Right cardiac atrium (tissue), 5 donors: ENCODE measurements around the gene CFDP1. TPM values are rescaled to one million over a fixed set of nuclear protein-coding genes. Genes with fewer than 3 reads are reported as not detected.
"Not testable (repeated sequence)": the region's sequence is repeated elsewhere in the genome, so short reads cannot be mapped to it uniquely, and the experiment has no call there.

Experiments
- ATAC-seq, 2 donors: fragments of 200-7000 bp; cut with Tn5 transposase; one replicate each; pipeline versions ENCODE4 v1.8.0 to v1.9.1; 2020; ENCODE audit warnings: moderate library complexity in 2 of 2, mild to moderate bottlenecking in 1 of 2
- DNase-seq, 3 donors: peaks; one replicate each; pipeline ENCODE4 v3.0.0-alpha.2; 2020
- H3K27ac ChIP-seq: one replicate; pipeline ENCODE4 v1.5.1; 2013; ENCODE audit warnings: mild to moderate bottlenecking, low read length, control low read depth, moderate library complexity
- H3K27me3 ChIP-seq: one replicate; pipeline ENCODE4 v1.6.1; 2013; ENCODE audit not compliant: control insufficient read depth, insufficient read depth
- H3K4me1 ChIP-seq: one replicate; pipeline ENCODE4 v1.6.1; 2013; ENCODE audit warnings: low read length; ENCODE audit not compliant: control insufficient read depth, insufficient read depth
- H3K4me3 ChIP-seq: one replicate; pipeline ENCODE4 v1.5.1; 2013; ENCODE audit warnings: low read length, control low read depth
- H3K9me3 ChIP-seq: one replicate; pipeline ENCODE4 v1.6.1; 2013; ENCODE audit warnings: low read length; ENCODE audit not compliant: control insufficient read depth
- WGBS: extraction: QIAGEN DNeasy Blood & Tissue Kit; methylation state at CpG from one replicate; pipeline ENCODE4 v1.1.7; 2013; 5-methylcytosine and 5-hydroxymethylcytosine counted together
- intact Hi-C, 4 donors: fragments of 100-400 bp; cut with DNase I; formaldehyde crosslinking; loops; one replicate each; pipeline versions ENCODE4 v1.11.0 to v1.14.0; 2022 to 2023
- polyA plus RNA-seq: library from polyadenylated mRNA; stranded (reverse); fragments of 200-250 nt; gene quantifications from one replicate; pipeline ENCODE4 v1.2.3, GENCODE V29; 2013
- total RNA-seq, 4 donors: library from RNA; stranded (reverse); fragmentation: NEBNext Ultra II Directional; extraction: Animal tissue kit (Norgen Biotek cat#: 25700); gene quantifications; one replicate each; pipeline ENCODE4 v1.2.1, GENCODE V29; 2021
- donor health status: healthy with polysubstance abuse.
- donor health status: DM: no; HTN: yes; CAD: no.
- donor health status: DM: no; HTN: no; CAD: no.
- donor health status: DM: no; HTN: yes; CAD: no; lungs with severe emphysema.
- donor health status: DM: yes; HTN: yes; CAD: no.

CFDP1 gene
- total and polyA plus RNA-seq, 5 donors = 23.7 to 40.8 (median 29.5) TPM

DNA sequence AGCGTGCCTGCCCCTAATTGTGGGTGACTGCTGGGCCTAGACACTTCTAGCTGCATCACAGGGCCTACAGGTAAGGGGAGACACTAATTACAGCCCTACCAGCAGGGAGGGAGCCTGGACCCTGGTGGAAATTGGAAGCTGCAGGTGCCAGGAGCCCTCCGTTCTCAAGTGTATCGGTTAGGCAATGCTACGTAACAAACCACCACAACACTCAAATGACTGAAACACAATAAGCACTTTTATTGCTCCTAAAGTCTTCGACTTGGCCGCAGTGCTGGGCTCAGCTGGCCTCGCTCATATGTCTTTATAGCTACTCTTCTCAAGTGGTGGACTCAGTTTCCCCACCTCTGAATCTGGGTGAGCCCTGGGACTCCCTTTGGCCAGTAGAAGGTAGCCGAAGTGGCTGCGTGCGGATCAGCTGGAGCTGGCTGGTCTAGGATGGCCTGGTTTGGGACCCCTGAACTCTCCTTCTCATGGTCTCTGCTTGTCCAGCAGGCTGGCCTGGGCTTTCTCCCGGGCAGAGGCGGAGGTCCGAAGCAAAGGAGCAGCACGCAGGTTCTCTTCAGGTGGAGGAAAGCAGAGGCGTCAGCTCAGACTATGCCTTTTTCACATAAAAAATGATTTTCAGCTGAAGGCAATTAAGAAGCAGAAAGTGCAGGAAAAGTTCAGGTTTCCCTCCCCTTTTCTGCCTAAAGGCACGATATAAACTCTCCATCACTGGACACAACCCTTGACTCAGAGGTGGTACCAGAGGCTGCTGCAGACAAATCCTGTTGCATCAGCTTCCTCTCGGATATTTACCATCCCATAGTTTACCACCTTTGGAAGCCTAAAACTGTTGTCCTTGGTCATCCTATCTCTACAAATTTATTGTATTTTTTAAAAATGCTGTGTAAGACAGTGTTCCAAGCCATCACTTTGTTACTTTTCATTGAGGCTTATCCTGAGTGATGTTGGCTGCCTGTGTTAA is 39.9 kb upstream of the CFDP1 start:
- DNase-seq (no peak), ATAC-seq (no peak)
- intact Hi-C loops = loop anchor here in 3 of 4 donors (10.0 kb wide), 5 partner anchors 62 to 292 kb away; partner anchors contain the start of genes ADAT1 (in 1 of the 3), CHST5 (in 1 of the 3) and TMEM231 (in 1 of the 3)
- Histone ChIP-seq H3K4me1 (no peaks in the 10 kb centered on the region), H3K27me3 (no peaks in the 10 kb centered on the region), H3K9me3 (no peaks in the 10 kb centered on the region), H3K4me3 (no peak overlapping the region), H3K27ac (no peak overlapping the region)
- WGBS = 96% methylated on average over 17 of the region's 17 CpGs

DNA sequence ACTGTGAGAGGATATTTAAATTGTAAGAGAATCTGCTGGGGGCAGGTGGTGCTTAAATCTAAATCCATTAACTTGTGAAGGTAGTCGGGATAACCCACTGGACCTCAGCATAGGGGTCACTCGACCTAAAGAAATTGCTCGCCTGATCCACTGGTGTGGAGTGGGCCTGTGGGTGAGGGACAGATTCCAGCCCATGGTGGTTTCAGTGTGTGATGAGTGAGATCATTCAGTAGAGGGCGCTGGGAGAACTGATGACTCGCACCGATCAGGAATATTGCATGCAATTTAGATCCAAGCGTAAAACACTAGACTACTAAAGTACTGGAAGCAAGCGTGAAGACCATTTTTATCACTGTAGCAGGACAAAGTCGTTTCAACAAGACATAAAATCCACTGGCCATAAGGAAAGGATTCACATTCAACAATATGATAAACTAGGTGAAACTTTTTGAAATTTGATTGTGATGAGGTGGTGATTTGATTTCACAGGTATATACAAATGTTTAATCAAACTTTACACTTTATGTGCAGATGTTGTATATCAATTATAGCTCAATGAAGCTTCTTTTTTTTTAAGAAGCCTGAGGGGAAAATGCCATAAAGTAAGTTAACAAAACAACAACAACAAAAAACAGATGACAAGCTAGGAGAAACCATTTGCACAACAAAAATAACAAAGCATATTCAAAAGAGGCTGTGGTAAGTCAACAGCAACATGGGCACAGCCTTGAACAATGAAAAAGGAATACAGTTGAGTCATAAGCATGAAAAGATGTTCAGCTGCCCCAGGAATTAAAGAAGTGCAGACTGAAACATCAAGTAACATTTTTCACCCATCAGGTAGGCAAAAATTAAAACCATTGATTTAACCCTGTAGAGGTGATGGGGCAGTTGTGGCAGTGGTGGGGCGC is 38.7 kb upstream of the CFDP1 start:
- peak; percentile 93 to 95 for ATAC-seq
- Histone ChIP-seq H3K27ac (no peak overlapping the region), H3K27me3 (no peaks in the 10 kb centered on the region), H3K4me3 (no peak overlapping the region), H3K9me3 (no peaks in the 10 kb centered on the region), H3K4me1 (no peaks in the 10 kb centered on the region)
- intact Hi-C loops = loop anchor here in 3 of 4 donors (10.0 kb wide), 5 partner anchors 63 to 293 kb away; partner anchors contain the start of genes ADAT1 (in 1 of the 3), CHST5 (in 1 of the 3) and TMEM231 (in 1 of the 3)
- peak; percentile 42 to 71 (median 57) for DNase-seq
- WGBS = 13% methylated on average over 10 of the region's 10 CpGs

DNA sequence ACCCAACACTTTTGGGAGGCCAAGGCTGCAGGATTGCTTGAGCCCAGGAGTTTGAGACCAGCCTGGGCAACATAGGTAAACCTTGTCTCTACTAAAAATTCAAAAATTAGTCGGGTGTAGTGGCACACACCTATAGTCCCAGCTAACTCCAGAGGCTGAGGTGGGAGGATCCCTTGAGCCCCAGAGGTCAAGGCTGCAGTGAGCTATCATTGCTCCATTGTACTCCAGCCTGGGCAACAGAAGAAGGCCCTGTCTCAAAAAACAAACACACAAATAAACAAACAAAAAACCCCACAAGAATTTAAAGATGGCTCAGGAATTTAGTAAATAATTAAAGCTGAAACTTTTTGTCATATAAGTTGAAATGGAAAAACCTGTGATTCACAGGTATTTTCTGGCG is 33.5 kb upstream of the CFDP1 start:
- no peaks in the 10 kb centered on the region for H3K9me3 ChIP-seq
- no peak overlapping the region for H3K4me3 ChIP-seq
- ATAC-seq (no peak), DNase-seq (no peak)
- no peak overlapping the region for H3K27ac ChIP-seq
- H3K4me1 ChIP-seq = no peaks in the 10 kb centered on the region
- intact Hi-C loops = no loop called here
- WGBS = 80% methylated on average over 2 of the region's 2 CpGs
- no peaks in the 10 kb centered on the region for H3K27me3 ChIP-seq

DNA sequence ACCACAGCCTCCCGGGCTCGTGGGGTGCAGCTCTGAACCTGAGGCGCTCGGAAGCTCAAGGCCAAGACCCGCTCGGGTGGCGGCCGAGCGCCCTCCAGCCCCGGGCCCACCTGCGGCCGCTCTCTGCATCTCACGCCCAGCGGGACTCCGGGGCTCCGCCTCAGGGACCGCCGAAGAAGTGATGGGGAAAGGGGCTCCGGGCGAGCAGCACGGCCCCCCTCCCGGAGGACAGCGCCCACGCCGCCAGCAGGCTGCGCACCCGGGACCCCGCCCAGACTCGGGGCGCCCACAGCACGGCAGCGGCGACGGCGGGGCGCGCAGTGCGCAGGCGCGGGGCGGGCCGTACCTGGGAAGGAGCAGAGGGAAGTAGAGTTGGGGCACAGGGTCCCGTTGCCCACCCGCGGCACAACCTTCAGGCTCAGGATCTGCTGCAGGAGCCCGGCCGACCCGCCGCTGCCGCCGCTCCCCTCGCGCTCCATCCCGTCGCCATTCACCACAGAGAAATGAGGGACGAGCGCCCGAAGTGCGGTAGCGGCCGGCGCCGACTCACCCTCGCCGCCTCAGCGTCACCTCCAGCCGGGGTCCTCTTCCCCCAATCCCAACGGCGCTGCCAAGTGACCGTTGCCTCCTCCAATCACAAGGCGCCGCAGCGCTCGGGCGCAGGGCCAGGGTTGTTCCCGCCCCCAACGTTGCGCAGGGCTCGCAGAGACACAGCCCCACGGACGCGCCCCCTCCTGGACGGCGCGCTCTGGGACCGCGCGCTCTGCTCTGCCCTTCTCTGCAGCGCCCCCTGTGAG is 31.0 kb upstream of the CFDP1 start, which contains the start of gene TMEM170A:
TSS of gene TMEM170A (minus strand) at position 568 of the 797 bp plus-strand sequence. CDS start at position 479, 89 bp downstream.
- Histone ChIP-seq H3K9me3 (no peaks in the 10 kb centered on the region), H3K4me1 (no peaks in the 10 kb centered on the region), H3K27ac (peak within 1 kb of the TSS; percentile 91), H3K27me3 (no peaks in the 10 kb centered on the region), H3K4me3 (peak within 1 kb of the TSS; percentile 82)
- DNase-seq (peak; percentile 100), ATAC-seq (peak; percentile 98 to 99)
- intact Hi-C loops = no loop called here
- under 1% methylated on average over 89 of the region's 89 CpGs for WGBS

DNA sequence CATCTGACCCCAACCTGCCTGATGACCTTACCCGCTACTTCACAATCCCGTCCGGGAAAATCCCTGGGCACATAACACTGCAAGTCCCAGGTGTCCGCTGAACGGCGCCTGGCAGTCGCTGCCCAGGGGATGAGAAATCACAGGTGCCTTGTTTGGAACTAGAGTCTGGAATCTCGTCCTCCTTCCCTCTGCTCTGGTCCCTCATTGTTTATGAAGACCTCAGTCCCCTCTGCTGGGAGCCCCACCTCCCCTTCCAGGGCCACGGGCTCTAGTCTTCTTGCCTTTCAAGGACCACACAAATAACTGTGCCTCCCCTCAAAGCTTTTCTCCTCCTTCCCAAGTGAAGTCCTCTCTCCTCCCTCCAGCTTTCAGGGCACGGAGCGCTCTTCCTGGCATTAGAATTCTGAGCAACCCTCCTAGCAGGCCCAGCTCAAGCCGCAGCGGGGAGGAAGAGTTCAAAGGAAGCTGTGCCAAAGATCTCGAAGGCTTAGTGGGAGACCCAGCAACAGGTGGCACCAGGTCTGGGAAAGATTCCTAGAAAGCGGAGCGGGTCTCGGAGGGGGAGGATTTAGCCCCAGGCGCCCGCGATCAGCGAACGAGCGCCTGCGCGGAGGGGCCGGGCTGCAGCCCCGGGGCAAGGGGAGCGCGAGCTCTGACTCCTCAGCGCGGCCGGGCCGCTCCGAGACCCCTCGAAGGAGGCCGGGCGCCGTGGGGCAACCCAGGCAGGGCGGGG is 30.3 kb upstream of the CFDP1 start:
- intact Hi-C loops, H3K27me3 ChIP-seq, H3K4me1 ChIP-seq, H3K9me3 ChIP-seq, DNase-seq: not testable (repeated sequence)
- Histone ChIP-seq H3K27ac (peak overlapping the region; percentile 91), H3K4me3 (peak overlapping the region; percentile 82)
- peak; percentile 17 to 39 for ATAC-seq
- WGBS = 3% methylated on average over 39 of the region's 39 CpGs

DNA sequence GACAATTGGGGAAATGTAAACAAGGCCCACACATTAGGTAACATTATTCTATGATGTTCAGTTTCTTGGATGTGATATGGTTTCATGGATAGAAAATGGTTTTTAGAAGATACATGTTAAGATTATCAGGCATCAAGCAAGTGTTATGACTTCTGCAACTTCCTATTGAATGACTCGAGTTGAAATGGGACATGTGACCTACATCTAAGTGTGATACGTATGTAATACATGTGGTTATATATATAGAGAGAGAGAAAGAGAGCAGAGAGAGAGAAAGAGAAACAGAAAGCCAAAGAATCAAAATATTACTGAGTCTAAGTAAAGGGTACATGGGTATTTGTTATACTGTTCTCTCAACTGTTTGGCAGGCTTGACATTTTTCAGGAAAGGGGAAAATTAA is 29.5 kb upstream of the CFDP1 start:
- Histone ChIP-seq H3K27ac (no peak overlapping the region), H3K4me1 (no peaks in the 10 kb centered on the region), H3K27me3 (no peaks in the 10 kb centered on the region), H3K4me3 (no peak overlapping the region), H3K9me3 (no peaks in the 10 kb centered on the region)
- DNase-seq = no peak
- 18% methylated on average over 2 of the region's 2 CpGs for WGBS
- no peak for ATAC-seq
- intact Hi-C loops = no loop called here

DNA sequence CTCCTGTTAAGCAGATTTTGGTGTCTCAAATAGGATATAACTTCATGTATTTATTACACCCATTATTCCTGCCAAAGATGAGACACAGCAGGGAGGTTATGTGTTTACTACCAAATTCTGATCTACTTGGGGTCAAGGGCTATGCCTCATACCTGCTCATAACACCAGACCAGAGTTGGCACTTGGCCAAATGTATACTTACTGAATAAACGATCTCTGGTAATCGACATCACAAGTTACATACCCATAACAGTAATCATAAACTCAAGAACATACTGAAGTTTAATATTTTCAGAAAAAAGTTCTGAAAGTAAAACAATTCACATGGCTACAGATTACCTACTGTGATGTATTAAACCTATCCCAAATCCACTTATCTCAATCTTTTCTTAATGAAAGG is 28.3 kb upstream of the CFDP1 start:
- ATAC-seq (no peak), DNase-seq (no peak)
- intact Hi-C loops = no loop called here
- H3K27ac ChIP-seq = no peak overlapping the region
- no peaks in the 10 kb centered on the region for H3K27me3 ChIP-seq
- H3K4me1 ChIP-seq = no peaks in the 10 kb centered on the region
- no peak overlapping the region for H3K4me3 ChIP-seq
- H3K9me3 ChIP-seq = no peaks in the 10 kb centered on the region
- WGBS = 82% methylated on average over 2 of the region's 2 CpGs

DNA sequence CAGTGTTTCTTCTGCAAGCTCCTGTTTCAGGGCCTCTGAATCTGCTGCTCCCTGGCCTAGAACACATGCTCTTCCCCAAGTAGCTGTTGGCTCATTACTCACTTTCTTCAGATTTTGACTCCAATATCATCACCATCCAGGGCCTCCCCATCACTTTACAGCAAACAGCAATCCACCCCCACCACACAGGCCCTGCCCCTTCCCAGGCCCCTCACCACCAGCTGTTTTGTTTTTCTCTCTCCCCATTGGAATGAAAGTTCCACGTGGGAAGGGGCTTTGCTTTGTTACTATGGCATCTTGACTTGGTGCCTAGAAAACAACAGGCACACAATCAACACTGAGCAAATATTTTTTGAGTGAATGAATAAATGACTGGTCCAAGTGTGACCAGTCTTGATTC is 27.1 kb upstream of the CFDP1 start:
- H3K4me3 ChIP-seq = no peak overlapping the region
- H3K9me3 ChIP-seq = no peaks in the 10 kb centered on the region
- H3K27me3 ChIP-seq = no peaks in the 10 kb centered on the region
- DNase-seq = no peak
- intact Hi-C loops = no loop called here
- no peaks in the 10 kb centered on the region for H3K4me1 ChIP-seq
- WGBS = 25% methylated on average over 1 of the region's 1 CpG
- ATAC-seq = no peak
- H3K27ac ChIP-seq = no peak overlapping the region

DNA sequence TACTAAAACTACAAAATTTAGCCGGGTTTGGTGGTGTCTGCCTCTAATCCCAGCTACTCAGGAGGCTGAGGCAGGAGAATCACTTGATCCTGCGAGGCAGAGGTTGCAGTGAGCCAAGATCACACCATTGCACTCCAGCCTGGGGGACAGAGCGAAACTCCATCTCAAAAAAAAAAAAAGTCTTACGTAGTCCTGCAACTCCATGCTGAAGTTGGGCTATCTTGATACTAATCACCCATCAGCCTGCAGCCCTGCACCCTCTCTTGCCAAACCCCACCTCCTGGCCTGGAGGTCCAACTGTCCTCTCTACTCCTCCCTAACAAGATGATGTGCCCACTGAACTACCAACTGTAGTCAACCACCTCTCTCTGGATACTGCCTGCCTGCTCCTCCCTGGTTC is 26.4 kb upstream of the CFDP1 start:
- no peak for ATAC-seq
- Histone ChIP-seq H3K27me3 (no peaks in the 10 kb centered on the region), H3K4me1 (no peaks in the 10 kb centered on the region), H3K27ac (no peak overlapping the region), H3K4me3 (no peak overlapping the region), H3K9me3 (no peaks in the 10 kb centered on the region)
- DNase-seq = peak in 1 of 3 donors; percentile 46
- intact Hi-C loops = no loop called here
- 85% methylated on average over 4 of the region's 4 CpGs for WGBS

DNA sequence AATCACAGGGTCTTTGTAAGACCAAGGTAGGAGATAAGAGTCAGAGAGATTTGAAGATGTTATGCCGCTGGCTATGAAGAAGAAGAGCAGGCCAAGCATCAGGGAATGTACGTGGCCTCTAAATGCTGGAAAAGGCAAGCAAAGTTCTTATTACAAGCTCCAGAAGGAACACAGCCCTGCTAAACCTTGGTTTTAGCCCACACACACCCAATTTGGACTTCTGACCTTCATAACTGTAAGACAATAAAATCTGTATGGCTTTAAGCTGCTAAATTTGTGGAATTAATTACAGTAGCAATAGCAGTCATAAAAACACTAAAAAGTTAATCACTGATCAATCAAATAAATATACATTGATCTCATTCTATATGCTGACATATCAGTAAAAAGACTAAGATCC is 25.1 kb upstream of the CFDP1 start:
- Histone ChIP-seq H3K9me3 (no peaks in the 10 kb centered on the region), H3K4me3 (no peak overlapping the region), H3K27me3 (no peaks in the 10 kb centered on the region), H3K27ac (no peak overlapping the region), H3K4me1 (peaks cover 2% of the 10 kb centered on the region)
- intact Hi-C loops = no loop called here
- ATAC-seq (no peak), DNase-seq (no peak)
- WGBS = 91% methylated on average over 2 of the region's 2 CpGs
